ENCODE measurements around the gene FOXP1.

Gene FOXP1

DNA sequence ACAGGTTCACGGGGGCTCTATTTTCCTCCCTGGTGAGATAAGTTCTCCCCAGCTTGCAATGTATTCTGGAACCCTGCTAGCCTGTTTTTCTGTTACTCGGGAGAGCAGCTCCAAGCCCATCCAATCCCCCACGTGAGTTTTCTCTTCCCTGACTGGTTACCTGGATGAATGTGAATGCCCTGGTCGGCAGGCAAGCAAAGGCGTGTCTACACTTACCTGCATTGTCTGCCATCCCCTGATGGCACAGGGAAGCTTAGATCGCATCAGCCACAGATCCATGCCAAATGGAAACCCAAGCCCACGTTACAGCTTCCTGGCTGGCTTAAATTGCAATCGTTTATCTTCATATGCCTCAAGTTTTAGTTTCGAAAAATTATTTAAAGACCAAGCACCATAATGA, 149.9 kb downstream of the FOXP1 start:
- no peak overlapping the region for H3K4me3 ChIP-seq (replicated peaks in 1 of 2; ENCODE audit: low read depth in 2 of 2, low read length in 2 of 2)
- DNase-seq (ENCODE audit: low read depth in 2 of 2): no peak
- TF ChIP-seq, protein P1, sequence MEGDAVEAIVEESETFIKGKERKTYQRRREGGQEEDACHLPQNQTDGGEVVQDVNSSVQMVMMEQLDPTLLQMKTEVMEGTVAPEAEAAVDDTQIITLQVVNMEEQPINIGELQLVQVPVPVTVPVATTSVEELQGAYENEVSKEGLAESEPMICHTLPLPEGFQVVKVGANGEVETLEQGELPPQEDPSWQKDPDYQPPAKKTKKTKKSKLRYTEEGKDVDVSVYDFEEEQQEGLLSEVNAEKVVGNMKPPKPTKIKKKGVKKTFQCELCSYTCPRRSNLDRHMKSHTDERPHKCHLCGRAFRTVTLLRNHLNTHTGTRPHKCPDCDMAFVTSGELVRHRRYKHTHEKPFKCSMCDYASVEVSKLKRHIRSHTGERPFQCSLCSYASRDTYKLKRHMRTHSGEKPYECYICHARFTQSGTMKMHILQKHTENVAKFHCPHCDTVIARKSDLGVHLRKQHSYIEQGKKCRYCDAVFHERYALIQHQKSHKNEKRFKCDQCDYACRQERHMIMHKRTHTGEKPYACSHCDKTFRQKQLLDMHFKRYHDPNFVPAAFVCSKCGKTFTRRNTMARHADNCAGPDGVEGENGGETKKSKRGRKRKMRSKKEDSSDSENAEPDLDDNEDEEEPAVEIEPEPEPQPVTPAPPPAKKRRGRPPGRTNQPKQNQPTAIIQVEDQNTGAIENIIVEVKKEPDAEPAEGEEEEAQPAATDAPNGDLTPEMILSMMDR (IDR thresholded peaks at IDR 0.05; ENCODE audit: low read depth, low read length): no peak

DNA sequence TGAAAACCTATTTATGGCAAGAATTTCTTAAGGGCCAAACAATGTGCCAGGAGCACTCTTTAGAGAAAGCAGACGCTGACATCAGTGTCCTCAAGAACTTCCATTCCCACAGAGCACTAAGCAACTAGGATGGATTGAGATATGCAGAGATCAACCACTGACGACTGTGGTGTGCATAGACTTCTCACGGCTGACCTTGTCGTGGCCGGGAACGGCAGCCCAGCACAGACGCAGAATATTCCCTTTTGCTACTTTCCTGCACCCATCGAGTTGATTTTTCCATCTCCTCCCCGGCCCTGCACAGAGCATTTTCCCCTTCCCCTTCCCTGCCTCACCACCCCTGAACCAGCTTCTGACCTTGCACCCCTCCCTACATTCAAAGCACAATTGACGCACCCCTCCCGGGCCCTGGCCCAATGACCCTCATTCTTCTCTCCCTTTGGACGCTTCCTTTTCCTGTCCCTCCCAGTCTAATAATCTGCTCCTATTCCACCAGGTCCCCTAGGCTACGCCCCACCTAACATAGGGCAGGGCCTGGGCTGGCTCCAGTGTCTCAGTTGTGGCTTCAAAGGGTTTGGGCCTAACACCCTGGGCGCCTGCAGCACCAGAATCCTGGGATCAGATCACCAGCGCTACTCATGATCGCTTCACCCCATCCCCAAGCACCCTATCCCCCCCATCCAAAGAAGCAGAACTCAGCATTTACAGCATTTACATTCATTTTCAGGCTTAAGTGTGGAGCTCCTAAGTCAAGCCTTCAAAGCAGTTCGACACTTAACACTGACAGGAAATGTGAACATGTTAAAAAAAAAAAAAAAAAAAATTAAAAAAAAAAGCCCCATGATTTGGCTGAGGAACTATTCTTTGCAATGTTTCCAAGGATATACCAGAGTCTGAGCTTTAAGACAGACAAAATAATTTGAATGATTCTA, 151.2 kb downstream of the FOXP1 start:
- no peak overlapping the region for H3K4me3 ChIP-seq (replicated peaks in 1 of 2; ENCODE audit: low read depth in 2 of 2, low read length in 2 of 2)
- DNase-seq (ENCODE audit: low read depth in 2 of 2): no peak
- TF ChIP-seq, protein P1 (IDR thresholded peaks at IDR 0.05; ENCODE audit: low read depth, low read length): no peak

DNA sequence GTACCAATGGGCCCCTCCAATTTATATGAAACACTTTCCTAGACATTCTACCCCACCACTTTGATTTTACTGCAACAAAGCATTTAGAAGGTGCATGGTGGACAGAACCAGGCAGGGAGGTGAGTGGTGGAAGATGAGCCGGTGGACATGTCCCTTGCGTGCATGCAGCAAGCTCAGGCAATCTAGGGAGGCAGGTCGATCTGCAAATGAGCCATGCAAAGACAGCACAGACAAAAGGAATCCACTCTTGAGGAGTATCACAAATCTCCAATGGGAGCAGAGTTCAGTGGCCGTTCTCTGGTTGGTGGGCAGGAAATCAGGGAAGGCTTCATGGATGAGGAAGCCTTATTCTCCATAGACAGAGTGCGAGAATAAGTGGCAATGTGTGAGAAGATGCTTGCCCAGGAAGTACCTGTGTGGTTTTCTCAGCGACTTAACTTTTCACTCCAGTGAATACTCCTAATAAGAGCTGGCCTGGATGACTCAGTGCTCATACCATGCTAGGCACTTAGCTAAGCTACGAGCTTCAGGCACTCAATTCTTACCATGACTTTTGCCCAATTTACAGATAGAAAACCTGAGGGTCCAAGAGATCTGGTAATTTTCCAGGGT, 152.5 kb downstream of the FOXP1 start:
- no peak for DNase-seq (ENCODE audit: low read depth in 2 of 2)
- H3K4me3 ChIP-seq (replicated peaks in 1 of 2; ENCODE audit: low read depth in 2 of 2, low read length in 2 of 2): no peak overlapping the region
- TF ChIP-seq, protein P1 (IDR thresholded peaks at IDR 0.05; ENCODE audit: low read depth, low read length): no peak

DNA sequence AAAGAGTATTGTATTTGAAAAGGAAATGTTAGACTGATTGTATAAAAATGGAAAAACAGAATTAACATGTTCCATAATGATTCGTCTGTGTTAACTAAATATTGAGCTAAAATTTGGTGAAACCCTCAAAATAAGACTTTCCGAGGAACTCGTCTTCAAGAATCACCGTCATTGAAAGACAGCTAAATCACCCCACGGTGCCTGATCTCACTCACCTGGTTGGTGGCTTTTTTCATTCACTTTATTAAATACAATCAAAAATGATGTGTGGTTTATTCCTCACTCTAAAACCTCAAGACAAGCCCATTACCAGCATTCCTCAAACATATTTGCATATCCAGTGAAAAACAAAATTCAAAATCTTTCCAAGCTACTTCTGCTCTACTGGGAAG, 153.9 kb downstream of the FOXP1 start:
- DNase-seq (ENCODE audit: low read depth in 2 of 2): no peak
- no peak overlapping the region for H3K4me3 ChIP-seq (replicated peaks in 1 of 2; ENCODE audit: low read depth in 2 of 2, low read length in 2 of 2)

GRCh38 chr3:71428841-71429596, 154.5 kb downstream of the FOXP1 start:
- peak; percentile 51 to 67 for DNase-seq (ENCODE audit: low read depth in 2 of 2)
- H3K4me3 ChIP-seq (replicated peaks in 1 of 2; ENCODE audit: low read depth in 2 of 2, low read length in 2 of 2): peak overlapping the region in 1 of 2 donors; percentile 6
- TF ChIP-seq, protein P1 (IDR thresholded peaks at IDR 0.05; ENCODE audit: low read depth, low read length): no peak

More for the DNA sequence above, 153.9 kb downstream of the FOXP1 start:
- TF ChIP-seq, protein P1 (IDR thresholded peaks at IDR 0.05; ENCODE audit: low read depth, low read length): no peak

DNA sequence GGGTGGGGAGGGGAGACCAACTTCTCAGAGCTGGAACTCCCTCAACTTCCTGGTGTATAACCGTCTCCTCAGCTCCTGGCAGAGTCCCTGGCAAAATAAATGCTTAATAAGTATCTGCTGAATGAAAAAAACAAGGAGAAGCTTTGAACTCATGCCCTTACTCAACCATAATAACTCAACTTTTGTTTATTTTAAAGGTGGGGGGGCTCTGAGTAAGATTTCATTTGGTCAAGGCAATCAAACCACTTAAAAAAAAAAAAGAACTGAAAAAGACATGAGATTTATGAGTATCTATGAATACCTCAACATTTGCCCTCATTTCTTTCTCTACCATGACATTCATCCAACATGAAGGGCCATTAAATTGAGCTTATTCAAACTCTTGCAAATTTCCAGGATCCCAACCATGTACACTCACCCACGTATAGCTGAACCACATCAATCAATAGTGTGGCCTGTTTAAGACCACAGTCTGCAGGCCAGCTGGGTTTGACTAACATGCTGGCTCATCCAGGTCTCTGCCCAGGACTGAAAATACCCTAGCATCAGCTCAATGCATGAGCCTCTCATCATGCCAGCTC, 157.9 kb downstream of the FOXP1 start:
- TF ChIP-seq, protein P1 (IDR thresholded peaks at IDR 0.05; ENCODE audit: low read depth, low read length): no peak
- peak in 1 of 2 donors; percentile 31 for DNase-seq (ENCODE audit: low read depth in 2 of 2)
- H3K4me3 ChIP-seq (replicated peaks in 1 of 2; ENCODE audit: low read depth in 2 of 2, low read length in 2 of 2): no peak overlapping the region

Data from cardiac fibroblast (primary cell).